ENCODE measurements around the gene SMC6. TPM values are rescaled to one million over a fixed set of nuclear protein-coding genes. Genes with fewer than 3 reads are reported as not detected.

SMC6 gene
- total RNA-seq, 2 donors from 2014 or later = 8.8 to 36.1 TPM

DNA sequence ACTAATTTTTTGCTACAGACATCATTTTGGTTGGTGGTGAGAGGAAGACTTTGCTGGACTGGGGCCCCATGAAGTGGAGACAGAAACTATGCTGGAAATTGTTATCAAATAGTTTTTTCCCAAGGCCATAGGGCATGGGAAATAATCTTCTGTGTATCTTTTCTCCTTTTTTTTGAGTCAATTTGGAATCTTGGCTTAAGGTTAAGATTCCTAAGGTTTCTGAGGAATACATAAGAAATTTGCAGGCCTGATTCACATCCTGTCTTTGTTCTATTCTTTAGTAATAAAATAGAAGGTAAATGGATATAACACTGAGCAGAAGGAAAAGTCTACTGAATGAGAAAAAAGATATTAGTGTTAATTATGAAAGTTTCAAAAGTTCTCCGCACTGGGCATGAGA, 16.6 kb downstream of the SMC6 start:
- Histone ChIP-seq H3K36me3 (no peaks in the 10 kb centered on the region), H3K9me3 (no peaks in the 10 kb centered on the region), H3K27ac (no peak overlapping the region), H3K4me1 (replicated peaks) (no peaks in the 10 kb centered on the region), H3K27me3 (replicated peaks; ENCODE audit: insufficient read depth) (no peaks in the 10 kb centered on the region), H3K4me3 (no peak overlapping the region)
- DNase-seq (ENCODE audit: low spot score) = no peak
- intact Hi-C loops (cut with DNase I) = no loop called here
- 92% methylated on average over 1 of the region's 1 CpG for WGBS
- TF ChIP-seq, protein P1, sequence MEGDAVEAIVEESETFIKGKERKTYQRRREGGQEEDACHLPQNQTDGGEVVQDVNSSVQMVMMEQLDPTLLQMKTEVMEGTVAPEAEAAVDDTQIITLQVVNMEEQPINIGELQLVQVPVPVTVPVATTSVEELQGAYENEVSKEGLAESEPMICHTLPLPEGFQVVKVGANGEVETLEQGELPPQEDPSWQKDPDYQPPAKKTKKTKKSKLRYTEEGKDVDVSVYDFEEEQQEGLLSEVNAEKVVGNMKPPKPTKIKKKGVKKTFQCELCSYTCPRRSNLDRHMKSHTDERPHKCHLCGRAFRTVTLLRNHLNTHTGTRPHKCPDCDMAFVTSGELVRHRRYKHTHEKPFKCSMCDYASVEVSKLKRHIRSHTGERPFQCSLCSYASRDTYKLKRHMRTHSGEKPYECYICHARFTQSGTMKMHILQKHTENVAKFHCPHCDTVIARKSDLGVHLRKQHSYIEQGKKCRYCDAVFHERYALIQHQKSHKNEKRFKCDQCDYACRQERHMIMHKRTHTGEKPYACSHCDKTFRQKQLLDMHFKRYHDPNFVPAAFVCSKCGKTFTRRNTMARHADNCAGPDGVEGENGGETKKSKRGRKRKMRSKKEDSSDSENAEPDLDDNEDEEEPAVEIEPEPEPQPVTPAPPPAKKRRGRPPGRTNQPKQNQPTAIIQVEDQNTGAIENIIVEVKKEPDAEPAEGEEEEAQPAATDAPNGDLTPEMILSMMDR (IDR thresholded peaks at IDR 0.05) = no peak
- TF ChIP-seq POLR2AphosphoS5 (IDR thresholded peaks at IDR 0.05) (no peak), POLR2A (IDR thresholded peaks at IDR 0.05) (no peak)

DNA sequence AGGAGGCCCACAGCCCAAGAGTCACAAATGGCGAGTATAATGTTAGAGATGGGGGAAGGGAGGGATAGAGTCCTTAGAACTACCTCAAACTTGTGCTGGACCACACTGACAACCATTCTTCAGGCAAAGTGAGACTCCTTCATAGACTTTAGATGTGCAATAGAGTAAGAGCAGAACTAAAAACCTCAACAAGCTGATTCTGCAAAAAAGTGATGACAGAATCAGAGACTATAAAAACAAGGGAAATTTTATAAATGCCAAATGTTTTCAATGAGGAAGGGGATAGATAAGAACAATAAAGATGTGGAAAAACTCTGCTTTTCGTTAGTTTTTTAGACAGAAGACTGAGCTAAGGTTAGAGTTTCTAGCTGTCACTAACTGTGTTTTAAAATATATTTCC, 17.7 kb downstream of the SMC6 start:
- no peaks in the 10 kb centered on the region for H3K9me3 ChIP-seq
- no peak for TF ChIP-seq POLR2A (IDR thresholded peaks at IDR 0.05)
- no peak for TF ChIP-seq POLR2AphosphoS5 (IDR thresholded peaks at IDR 0.05)
- H3K4me1 ChIP-seq (replicated peaks) = no peaks in the 10 kb centered on the region
- DNase-seq (ENCODE audit: low spot score) = no peak
- WGBS = 95% methylated on average over 2 of the region's 2 CpGs
- no peak overlapping the region for H3K27ac ChIP-seq
- no peak overlapping the region for H3K4me3 ChIP-seq
- H3K27me3 ChIP-seq (replicated peaks; ENCODE audit: insufficient read depth) = no peaks in the 10 kb centered on the region
- intact Hi-C loops (cut with DNase I) = no loop called here
- H3K36me3 ChIP-seq = no peaks in the 10 kb centered on the region

DNA sequence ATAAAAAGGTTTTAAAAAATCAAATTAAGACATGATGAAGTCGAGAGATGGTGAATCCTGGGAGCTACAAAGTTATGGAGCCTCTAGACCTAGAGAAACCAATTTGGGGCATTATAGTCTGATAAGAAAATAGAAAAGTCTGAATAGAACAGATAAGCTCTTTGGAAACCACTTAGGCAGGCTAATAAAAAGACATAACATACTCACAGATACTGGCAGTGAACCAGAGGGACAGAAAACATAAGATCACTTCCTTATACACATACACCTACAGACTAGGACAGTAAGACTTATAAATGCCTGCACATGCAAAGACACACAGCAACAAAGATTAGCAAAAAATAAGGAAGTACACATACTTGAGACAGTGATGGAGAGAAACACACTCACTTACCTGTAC, 20.0 kb downstream of the SMC6 start:
- Histone ChIP-seq H3K27me3 (replicated peaks; ENCODE audit: insufficient read depth) (no peaks in the 10 kb centered on the region), H3K36me3 (no peaks in the 10 kb centered on the region), H3K27ac (no peak overlapping the region), H3K9me3 (no peaks in the 10 kb centered on the region), H3K4me3 (no peak overlapping the region), H3K4me1 (replicated peaks) (no peaks in the 10 kb centered on the region)
- 93% methylated on average over 1 of the region's 1 CpG for WGBS
- no peak for DNase-seq (ENCODE audit: low spot score)
- intact Hi-C loops (cut with DNase I) = no loop called here
- TF ChIP-seq POLR2AphosphoS5 (IDR thresholded peaks at IDR 0.05) = no peak
- TF ChIP-seq, protein P1 (IDR thresholded peaks at IDR 0.05) = no peak

DNA sequence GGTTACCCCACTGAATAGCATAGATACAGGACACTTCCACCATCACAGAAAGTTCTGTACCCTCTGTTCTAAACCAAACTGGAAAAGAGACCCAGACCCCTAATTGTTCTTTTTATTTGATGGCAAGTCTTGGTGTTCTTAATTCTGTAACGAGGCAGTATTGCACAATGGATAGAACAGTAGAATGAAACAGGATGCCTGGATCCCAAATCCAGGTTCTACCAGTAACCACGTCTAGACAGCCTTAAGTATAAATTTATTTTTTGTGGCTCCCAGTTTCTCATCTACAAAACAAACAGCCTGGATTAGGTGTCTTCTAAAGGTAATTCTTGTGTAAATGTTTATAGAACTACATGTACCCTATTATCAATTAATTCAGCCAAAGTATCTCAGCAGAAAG, 23.7 kb downstream of the SMC6 start:
- no peak for DNase-seq (ENCODE audit: low spot score)
- Histone ChIP-seq H3K4me1 (replicated peaks) (no peaks in the 10 kb centered on the region), H3K9me3 (no peaks in the 10 kb centered on the region), H3K27me3 (replicated peaks; ENCODE audit: insufficient read depth) (no peaks in the 10 kb centered on the region), H3K36me3 (no peaks in the 10 kb centered on the region), H3K27ac (no peak overlapping the region), H3K4me3 (no peak overlapping the region)
- WGBS = 62% methylated on average over 2 of the region's 2 CpGs
- TF ChIP-seq, protein P1 (IDR thresholded peaks at IDR 0.05) = no peak
- TF ChIP-seq POLR2AphosphoS5 (IDR thresholded peaks at IDR 0.05) (no peak), POLR2A (IDR thresholded peaks at IDR 0.05) (no peak)
- intact Hi-C loops (cut with DNase I) = loop anchor here (10.0 kb wide), 2 partner anchors 105 to 645 kb away; no protein-coding TSS in a partner anchor

DNA sequence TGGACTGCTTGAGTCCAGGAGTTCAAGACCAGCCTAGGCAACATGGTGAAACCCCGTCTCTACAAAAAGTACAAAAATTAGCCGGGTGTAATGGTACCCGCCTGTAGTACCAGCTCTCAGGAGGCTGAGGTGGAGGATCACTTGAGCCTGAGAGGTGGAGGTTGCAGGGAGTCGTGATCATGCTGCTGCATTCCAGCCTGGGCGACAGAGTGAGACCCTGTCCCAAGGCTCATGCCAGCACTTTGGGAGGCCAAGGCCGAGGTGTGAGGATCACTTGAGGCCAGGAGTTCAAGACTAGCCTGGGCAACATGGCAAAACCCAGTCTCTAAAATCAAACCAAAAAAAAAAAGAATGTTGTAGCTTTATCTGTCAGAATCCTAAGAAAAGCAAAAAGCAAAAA, 25.4 kb downstream of the SMC6 start:
- no peaks in the 10 kb centered on the region for H3K4me1 ChIP-seq (replicated peaks)
- TF ChIP-seq POLR2AphosphoS5 (IDR thresholded peaks at IDR 0.05) (no peak), POLR2A (IDR thresholded peaks at IDR 0.05) (no peak)
- TF ChIP-seq, protein P1 (IDR thresholded peaks at IDR 0.05) = no peak
- 98% methylated on average over 6 of the region's 6 CpGs for WGBS
- intact Hi-C loops (cut with DNase I) = loop anchor here (10.0 kb wide), 2 partner anchors 107 to 647 kb away; no protein-coding TSS in a partner anchor
- no peak overlapping the region for H3K27ac ChIP-seq
- no peak for DNase-seq (ENCODE audit: low spot score)
- H3K4me3 ChIP-seq = no peak overlapping the region
- no peaks in the 10 kb centered on the region for H3K9me3 ChIP-seq
- no peaks in the 10 kb centered on the region for H3K36me3 ChIP-seq
- no peaks in the 10 kb centered on the region for H3K27me3 ChIP-seq (replicated peaks; ENCODE audit: insufficient read depth)

All from prostate gland (tissue), 2 donors.